Activated naive CD8-positive, alpha-beta T cell treated with anti-CD3 and anti-CD28 coated beads for 36 hours (primary cell): ENCODE data around the gene IP6K1. TPM values are rescaled to one million over a fixed set of nuclear protein-coding genes. Genes with fewer than 3 reads are reported as not detected.
"Not testable (repeated sequence)": the region's sequence is repeated elsewhere in the genome, so short reads cannot be mapped to it uniquely, and the experiment has no call there.

Source experiments
- DNase-seq: peaks from one replicate; pipeline ENCODE4 v3.0.0; 2021
- H3K27ac Mint-ChIP-seq: one replicate; pipeline ENCODE4 v1.8.0; 2022; ENCODE audit warnings: mild to moderate bottlenecking, moderate library complexity, mixed read lengths
- H3K27me3 Mint-ChIP-seq: one replicate; pipeline ENCODE4 v1.8.0; 2022; ENCODE audit warnings: mild to moderate bottlenecking, mixed read lengths
- H3K36me3 Mint-ChIP-seq: one replicate; pipeline ENCODE4 v1.8.0; 2021; ENCODE audit warnings: mild to moderate bottlenecking, mixed read lengths
- H3K4me1 Mint-ChIP-seq: one replicate; pipeline ENCODE4 v1.8.0; 2021; ENCODE audit warnings: mixed read lengths
- H3K4me3 Mint-ChIP-seq: one replicate; pipeline ENCODE4 v1.8.0; 2022; ENCODE audit warnings: mild to moderate bottlenecking, moderate library complexity, mixed read lengths
- H3K9me3 Mint-ChIP-seq: one replicate; pipeline ENCODE4 v1.8.0; 2022; ENCODE audit warnings: mixed read lengths
- total RNA-seq, 2 experiments: library from RNA; stranded (reverse); gene quantifications; one replicate each; pipeline ENCODE4 v1.2.3, GENCODE V29; 2021

IP6K1 gene
- total RNA-seq, 2 experiments from 2014 or later, result 24.1 to 30.6 TPM

- Mint-ChIP-seq H3K27ac (peak within 1 kb of the TSS; percentile 90), H3K27me3 (peaks cover 4% of the 10 kb centered on the region), H3K36me3 (no peaks in the 10 kb centered on the region), H3K9me3 (no peaks in the 10 kb centered on the region), H3K4me3 (peak within 1 kb of the TSS; percentile 98), H3K4me1 (peaks cover 23% of the 10 kb centered on the region)
- peak; percentile 94 for DNase-seq
Observed at GRCh38 chr3:49689046-49689907, 97.1 kb downstream of the IP6K1 start, which contains the start of the genes MST1 and RNF123. Gene MST1, minus strand, starts transcription at chr3:49689474. Its CDS starts 783 bp downstream, at chr3:49688691. Gene RNF123, plus strand, starts transcription at chr3:49689557. Its CDS starts 1,609 bp downstream, at chr3:49691166.

- H3K4me1 Mint-ChIP-seq, result peaks cover 21% of the 10 kb centered on the region
- H3K9me3 Mint-ChIP-seq, H3K27me3 Mint-ChIP-seq, H3K36me3 Mint-ChIP-seq, DNase-seq: not testable (repeated sequence)
- H3K27ac Mint-ChIP-seq, result peak overlapping the region; percentile 90
- H3K4me3 Mint-ChIP-seq, result peak overlapping the region; percentile 98
Observed at GRCh38 chr3:49688338-49689045, 97.8 kb downstream of the IP6K1 start.

- Mint-ChIP-seq H3K4me1 (peaks cover 21% of the 10 kb centered on the region), H3K4me3 (peak overlapping the region; percentile 29)
- H3K27ac Mint-ChIP-seq, DNase-seq, H3K36me3 Mint-ChIP-seq, H3K9me3 Mint-ChIP-seq, H3K27me3 Mint-ChIP-seq: not testable (repeated sequence)
Observed at GRCh38 chr3:49687424-49687795, 98.9 kb downstream of the IP6K1 start.

- H3K36me3 Mint-ChIP-seq, H3K27ac Mint-ChIP-seq, H3K27me3 Mint-ChIP-seq, H3K9me3 Mint-ChIP-seq: not testable (repeated sequence)
- peaks cover 21% of the 10 kb centered on the region for H3K4me1 Mint-ChIP-seq
- peak; percentile 65 for DNase-seq
- H3K4me3 Mint-ChIP-seq, result peak overlapping the region; percentile 29
Observed at GRCh38 chr3:49686769-49687423, 99.4 kb downstream of the IP6K1 start.

GRCh38 chr3:49686346-49686745 lies 100.0 kb downstream of the IP6K1 start:
- H3K27ac Mint-ChIP-seq, H3K27me3 Mint-ChIP-seq, H3K36me3 Mint-ChIP-seq, H3K9me3 Mint-ChIP-seq: not testable (repeated sequence)
- peak overlapping the region; percentile 55 for H3K4me3 Mint-ChIP-seq
- H3K4me1 Mint-ChIP-seq, result peaks cover 21% of the 10 kb centered on the region
- DNase-seq, result peak; percentile 25

- peaks cover 18% of the 10 kb centered on the region for H3K4me1 Mint-ChIP-seq
- not testable (repeated sequence) for H3K27me3 Mint-ChIP-seq, DNase-seq, H3K36me3 Mint-ChIP-seq, H3K9me3 Mint-ChIP-seq, H3K27ac Mint-ChIP-seq
- peak overlapping the region; percentile 45 for H3K4me3 Mint-ChIP-seq
Observed at GRCh38 chr3:49685846-49686245, 100.5 kb downstream of the IP6K1 start.

GRCh38 chr3:49685103-49685502 lies 101.2 kb downstream of the IP6K1 start:
- peaks cover 11% of the 10 kb centered on the region for H3K4me1 Mint-ChIP-seq
- not testable (repeated sequence) for H3K36me3 Mint-ChIP-seq, H3K27ac Mint-ChIP-seq, H3K4me3 Mint-ChIP-seq, H3K27me3 Mint-ChIP-seq, H3K9me3 Mint-ChIP-seq, DNase-seq

- DNase-seq, H3K27me3 Mint-ChIP-seq, H3K4me1 Mint-ChIP-seq, H3K27ac Mint-ChIP-seq, H3K36me3 Mint-ChIP-seq, H3K9me3 Mint-ChIP-seq, H3K4me3 Mint-ChIP-seq: not testable (repeated sequence)
Observed at GRCh38 chr3:49684453-49684852, 101.9 kb downstream of the IP6K1 start.

- Mint-ChIP-seq H3K36me3 (peaks cover 7% of the 10 kb centered on the region), H3K27ac (peak overlapping the region; percentile 29), H3K4me1 (peaks cover 6% of the 10 kb centered on the region), H3K4me3 (no peak overlapping the region), H3K9me3 (no peaks in the 10 kb centered on the region), H3K27me3 (peaks cover 4% of the 10 kb centered on the region)
- no peak for DNase-seq
Observed at GRCh38 chr3:49683162-49683561, 103.2 kb downstream of the IP6K1 start.

GRCh38 chr3:49681543-49681942 lies 104.8 kb downstream of the IP6K1 start:
- H3K4me3 Mint-ChIP-seq, result no peak overlapping the region
- no peaks in the 10 kb centered on the region for H3K27me3 Mint-ChIP-seq
- H3K4me1 Mint-ChIP-seq, result peaks cover 10% of the 10 kb centered on the region
- DNase-seq, result no peak
- H3K9me3 Mint-ChIP-seq, result no peaks in the 10 kb centered on the region
- no peak overlapping the region for H3K27ac Mint-ChIP-seq
- peaks cover 8% of the 10 kb centered on the region for H3K36me3 Mint-ChIP-seq

- Mint-ChIP-seq H3K36me3 (peaks cover 9% of the 10 kb centered on the region), H3K27me3 (no peaks in the 10 kb centered on the region), H3K9me3 (no peaks in the 10 kb centered on the region), H3K4me1 (peaks cover 10% of the 10 kb centered on the region), H3K27ac (no peak overlapping the region), H3K4me3 (no peak overlapping the region)
- DNase-seq, result no peak
Observed at GRCh38 chr3:49681232-49681522, 105.2 kb downstream of the IP6K1 start.

GRCh38 chr3:49680493-49681231 lies 105.7 kb downstream of the IP6K1 start:
- Mint-ChIP-seq H3K27ac (no peak overlapping the region), H3K4me3 (no peak overlapping the region), H3K27me3 (no peaks in the 10 kb centered on the region), H3K36me3 (peaks cover 15% of the 10 kb centered on the region), H3K9me3 (no peaks in the 10 kb centered on the region), H3K4me1 (peaks cover 13% of the 10 kb centered on the region)
- DNase-seq, result no peak

- Mint-ChIP-seq H3K27me3 (no peaks in the 10 kb centered on the region), H3K36me3 (peaks cover 21% of the 10 kb centered on the region), H3K4me1 (peaks cover 25% of the 10 kb centered on the region), H3K27ac (no peak overlapping the region), H3K4me3 (no peak overlapping the region), H3K9me3 (no peaks in the 10 kb centered on the region)
- DNase-seq, result no peak
Observed at GRCh38 chr3:49675912-49676311, 110.4 kb downstream of the IP6K1 start.

GRCh38 chr3:49674497-49674983 lies 111.8 kb downstream of the IP6K1 start:
- no peaks in the 10 kb centered on the region for H3K9me3 Mint-ChIP-seq
- peak overlapping the region; percentile 96 for H3K27ac Mint-ChIP-seq
- peaks cover 16% of the 10 kb centered on the region for H3K36me3 Mint-ChIP-seq
- peaks cover 25% of the 10 kb centered on the region for H3K4me1 Mint-ChIP-seq
- no peaks in the 10 kb centered on the region for H3K27me3 Mint-ChIP-seq
- peak overlapping the region; percentile 91 for H3K4me3 Mint-ChIP-seq
- no peak for DNase-seq
